HCEC 1CT (cell line): ENCODE measurements around the gene TPM4.
"Not testable (repeated sequence)": the region's sequence is repeated elsewhere in the genome, so short reads cannot be mapped to it uniquely, and the experiment has no call there.

Source experiments
- DNase-seq: peaks from one replicate; pipeline ENCODE4 v3.0.0-alpha.2; 2017

TPM4 gene

DNA sequence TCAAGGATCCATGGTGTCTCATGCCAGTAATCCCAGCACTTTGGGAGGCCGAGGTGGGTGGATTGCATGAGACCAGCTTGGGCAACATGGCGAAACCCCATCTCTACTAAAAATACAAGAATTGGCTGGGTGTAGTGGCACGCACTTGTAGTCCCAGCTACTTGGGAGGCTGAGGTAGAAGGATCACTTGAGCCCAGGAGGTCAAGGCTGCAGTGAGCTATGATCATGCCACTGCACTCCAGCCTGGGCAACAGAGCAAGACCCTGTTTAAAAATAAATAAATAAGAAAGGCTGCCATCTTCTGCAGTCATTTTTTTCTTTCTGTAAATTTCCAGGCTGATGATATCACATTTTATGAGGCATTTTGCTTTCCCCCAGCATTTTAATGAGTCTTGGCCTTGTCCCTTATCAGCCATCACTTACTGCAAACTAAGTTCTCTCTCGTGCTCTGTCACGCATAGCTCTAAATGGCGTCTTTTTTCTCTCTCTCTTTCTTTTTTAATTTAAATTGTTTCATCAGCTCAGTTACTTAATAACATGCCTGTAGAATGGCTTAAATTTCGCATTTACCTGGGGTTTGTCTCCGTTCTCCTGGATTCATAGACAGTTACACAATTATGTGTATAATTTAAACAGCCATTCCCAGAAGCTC is 23.1 kb downstream of the TPM4 start:
- DNase-seq = not testable (repeated sequence)

DNA sequence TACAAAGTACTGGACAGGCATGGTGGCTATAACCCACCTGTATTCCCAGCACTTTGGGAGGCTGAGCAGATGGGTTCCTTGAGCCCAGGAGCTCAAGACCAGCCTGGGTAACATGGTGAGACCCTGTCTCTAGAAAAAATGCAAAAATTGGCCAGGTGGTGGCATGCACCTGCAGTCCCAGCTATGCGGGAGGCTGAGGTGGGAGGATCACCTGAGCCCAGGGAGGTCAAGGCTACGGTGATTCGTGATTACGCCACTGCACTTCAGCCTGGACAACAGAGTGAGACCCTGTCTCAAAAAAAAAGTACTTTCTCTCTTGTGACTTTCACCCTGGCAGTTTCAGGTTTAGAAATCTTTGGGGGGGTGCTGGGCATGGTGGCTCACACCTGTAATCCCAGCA is 24.2 kb downstream of the TPM4 start:
- peak; percentile 8 for DNase-seq

DNA sequence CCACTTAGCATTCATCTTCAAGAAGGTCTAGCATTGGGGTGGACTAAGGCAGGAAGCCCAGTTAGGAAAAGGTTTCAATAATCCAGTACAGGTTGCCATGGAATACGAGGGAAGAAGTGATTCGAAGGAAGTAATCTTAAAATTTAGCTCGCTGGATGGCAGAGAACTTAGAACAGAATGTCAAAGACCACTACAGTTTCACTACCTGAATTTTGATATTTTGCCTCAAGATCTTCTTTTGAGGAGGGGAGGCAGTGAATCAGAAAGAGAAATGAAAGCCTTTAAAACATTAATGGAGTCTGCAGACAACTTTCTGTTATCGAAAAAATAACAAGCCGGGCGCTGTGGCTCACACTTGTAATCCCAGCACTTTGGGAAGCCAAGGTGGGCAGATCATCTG is 28.4 kb downstream of the TPM4 start:
- no peak for DNase-seq

DNA sequence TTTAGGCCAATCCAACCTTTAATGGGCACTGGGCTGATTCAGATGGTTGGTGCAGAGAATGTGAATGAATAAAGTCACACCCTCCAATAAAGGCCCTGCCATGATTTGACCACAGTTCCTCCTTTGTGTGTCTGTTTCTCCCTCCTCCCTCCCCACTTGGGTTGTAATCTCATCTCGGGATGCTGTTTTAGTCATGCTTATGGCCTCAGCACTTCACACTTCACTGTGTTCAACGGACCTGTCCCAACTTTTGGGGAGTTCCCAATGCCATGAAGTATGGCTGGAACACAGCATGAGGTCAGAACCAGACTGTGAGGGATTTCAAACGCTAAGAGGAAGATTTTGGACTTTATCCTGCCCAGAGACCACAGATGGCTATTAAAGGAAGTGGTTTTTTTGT is 29.8 kb downstream of the TPM4 start:
- no peak for DNase-seq

DNA sequence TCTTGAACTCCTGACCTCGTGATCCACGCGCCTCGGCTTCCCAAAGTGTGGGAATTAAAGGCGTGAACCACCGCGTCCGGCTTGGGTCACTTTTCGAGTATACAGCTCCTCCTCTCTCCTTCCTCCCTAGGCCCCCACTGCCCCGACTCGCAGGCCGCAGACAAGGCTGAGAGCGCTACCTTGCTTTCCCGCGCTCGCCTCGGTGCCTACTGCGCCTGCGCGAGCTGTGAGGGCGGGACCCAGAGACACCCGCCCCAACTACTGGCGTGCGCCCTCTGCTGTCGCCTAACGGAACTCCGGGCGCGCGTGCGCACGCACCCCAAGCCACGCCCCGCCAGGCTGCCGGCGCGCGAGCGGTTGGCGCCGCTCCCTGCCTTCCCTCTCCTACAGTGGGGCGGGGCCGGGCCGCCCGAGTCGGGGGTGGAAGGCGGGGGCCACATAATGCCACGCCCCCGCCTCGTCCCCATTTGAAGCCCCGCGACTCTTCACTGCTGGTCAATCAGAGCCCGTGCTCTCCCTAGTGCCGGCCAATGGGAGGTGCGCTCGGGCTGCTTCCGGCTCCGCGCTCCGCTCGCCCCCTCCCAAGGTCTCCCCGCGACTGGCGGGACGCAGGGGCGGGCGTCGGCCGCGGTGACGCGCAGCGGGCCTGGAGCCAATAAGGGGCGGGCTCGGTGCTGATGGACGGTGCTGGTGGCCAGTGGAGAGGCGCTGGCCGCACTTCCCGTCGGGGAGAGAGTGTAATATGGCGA is 35.0 kb downstream of the TPM4 start, which contains the start of gene RAB8A:
TSS of gene RAB8A (plus strand) at position 730 of the 749 bp plus-strand sequence. CDS start at position 743, 13 bp downstream.
- DNase-seq = peak; percentile 99

DNA sequence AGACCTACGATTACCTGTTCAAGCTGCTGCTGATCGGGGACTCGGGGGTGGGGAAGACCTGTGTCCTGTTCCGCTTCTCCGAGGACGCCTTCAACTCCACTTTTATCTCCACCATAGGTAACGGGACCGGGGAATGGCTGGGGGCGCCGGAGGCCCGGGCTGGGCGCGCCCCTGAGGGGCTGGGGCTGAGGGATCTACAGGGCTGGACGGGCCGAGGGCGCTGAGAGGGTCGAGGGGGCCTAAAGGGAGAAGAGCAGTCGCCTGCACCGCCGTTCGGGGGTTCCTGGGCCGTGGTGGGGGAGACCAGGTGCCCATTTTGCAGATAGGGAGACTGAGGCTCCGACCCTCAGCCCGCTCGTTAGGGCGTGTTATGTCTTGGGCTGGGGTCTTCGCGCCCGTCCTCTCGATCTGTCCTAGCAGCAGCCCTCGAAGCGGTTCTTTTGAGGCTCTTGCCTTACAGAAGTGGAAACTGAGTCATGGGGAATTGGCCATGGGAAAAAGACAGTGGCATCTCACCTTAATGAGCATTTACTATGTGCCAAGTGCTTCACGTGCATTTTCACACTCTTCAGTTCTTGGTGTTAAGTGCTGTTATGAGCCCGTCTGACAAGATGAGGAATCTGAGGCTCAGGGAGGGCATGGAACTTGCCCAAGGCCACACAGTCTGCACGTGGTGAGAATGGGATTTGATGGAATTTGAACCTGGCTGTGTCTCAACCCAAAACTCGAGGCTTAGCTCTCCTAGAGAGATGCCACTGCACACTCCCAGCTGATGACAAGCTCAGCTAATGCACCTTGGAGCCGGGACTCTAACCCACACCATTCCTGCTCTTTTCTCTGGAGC is 35.8 kb downstream of the TPM4 start:
- DNase-seq = no peak

DNA sequence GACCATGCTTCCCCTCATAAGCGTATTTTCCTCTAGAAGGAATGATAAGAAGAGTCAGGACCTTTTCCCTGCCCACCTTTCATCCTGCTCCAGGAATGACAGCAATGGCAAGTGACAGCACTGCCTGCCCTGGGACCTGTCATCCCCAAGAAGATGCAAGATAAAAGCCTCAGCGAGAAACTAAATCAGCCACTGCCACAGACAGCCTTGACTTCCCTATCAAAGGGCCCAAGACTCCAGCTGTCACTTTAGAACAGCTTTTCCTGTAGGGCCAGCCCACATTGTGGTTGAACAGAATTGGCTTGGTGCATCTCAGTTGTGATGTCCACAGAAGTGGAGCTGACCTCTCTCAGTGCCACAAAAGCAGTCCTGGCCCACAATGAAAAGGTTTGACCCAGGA is 36.5 kb downstream of the TPM4 start:
- DNase-seq = no peak

DNA sequence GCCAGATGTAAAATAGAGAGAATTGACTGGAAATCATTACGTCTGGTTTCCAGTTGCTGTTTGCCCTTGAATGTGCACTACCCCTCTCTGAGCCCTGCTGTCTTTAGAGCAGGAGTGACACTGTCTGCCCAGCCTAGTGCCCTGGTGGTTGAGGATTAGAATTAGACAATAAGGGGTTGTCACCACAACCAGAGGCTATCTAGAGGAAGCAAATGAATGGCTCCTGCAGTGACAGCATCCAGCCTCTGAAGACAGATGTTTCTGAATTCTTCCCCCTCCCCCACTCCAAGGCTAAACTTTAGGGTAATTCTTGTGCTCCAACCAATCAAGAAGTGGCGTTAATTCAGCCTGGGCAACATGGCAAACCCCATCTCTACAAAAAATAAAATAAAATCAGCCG is 37.4 kb downstream of the TPM4 start:
- no peak for DNase-seq

DNA sequence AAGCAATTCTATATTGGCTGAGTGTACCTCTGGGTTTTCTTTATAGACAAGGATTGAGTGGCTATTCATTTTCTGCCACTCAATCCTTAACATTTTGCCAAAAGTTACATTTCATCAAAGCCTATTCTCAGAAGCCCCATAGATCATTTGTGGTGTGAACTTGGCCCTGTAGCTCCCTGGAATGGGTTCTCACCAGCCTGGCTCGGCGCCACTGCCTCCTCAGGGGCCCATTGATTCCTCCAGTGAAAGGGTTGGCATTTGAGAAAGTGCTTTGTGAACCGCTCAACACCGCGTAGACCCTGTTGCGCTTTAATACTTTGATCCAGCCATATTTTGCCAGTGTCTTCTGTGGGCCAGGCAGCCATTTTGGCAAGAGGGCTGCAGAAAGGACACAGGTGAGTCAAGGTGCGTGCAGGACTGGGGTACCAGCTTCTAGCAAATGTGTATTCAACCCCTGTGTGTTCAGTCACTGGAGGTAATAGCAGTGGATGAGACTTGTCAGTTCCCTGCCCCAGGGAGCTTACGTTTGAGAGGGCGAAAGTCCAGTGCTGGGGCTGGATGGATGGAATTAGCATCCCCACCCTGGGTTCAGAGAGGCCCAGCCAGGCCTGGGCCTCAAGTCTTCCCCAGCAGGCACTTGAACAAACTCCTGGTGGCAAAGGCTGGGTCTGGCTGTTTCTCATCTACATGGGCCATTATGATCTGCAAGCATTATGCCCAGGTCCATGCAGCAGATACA is 39.2 kb downstream of the TPM4 start:
- DNase-seq = no peak

DNA sequence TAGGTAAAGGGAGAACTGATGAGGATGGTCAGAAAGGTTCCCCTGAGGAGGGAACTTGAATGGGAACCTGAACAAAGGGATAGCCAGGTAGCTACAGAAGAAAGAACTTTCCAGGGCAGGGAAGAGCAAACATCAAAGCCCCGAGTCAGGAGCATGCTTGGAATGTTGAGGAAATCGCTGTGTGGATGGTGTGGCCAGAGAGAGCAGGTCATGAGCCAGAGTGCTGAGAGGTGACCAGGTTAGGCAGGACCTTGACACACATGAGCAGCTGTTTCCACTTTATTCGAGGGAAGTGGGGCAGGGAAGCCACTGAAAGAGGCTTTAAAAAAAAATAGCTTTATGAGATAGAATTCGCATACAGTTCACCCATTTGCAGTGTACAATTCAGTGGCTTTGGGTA is 39.8 kb downstream of the TPM4 start:
- no peak for DNase-seq

DNA sequence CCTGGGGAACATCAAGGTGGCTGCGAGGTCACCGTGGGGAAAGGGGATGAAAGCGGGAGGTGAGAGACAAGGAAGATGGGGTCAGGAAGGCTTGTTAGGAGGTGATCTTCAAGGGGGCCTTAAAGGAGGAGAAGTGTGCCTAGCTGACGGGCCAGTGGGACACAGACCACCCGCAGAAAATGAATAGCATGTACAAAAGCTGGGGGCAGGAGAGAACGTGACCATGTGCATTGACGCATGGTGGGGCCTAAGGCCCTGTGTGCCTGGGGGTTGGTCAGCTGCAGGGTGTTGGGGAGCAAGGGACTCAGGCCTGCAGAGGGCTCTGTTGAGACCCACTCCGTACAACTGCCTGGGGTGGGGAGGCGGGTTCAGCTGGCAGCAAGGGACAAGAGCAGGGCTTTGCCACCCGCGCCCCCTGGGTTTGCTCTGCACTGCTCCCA is 41.3 kb downstream of the TPM4 start:
- no peak for DNase-seq

DNA sequence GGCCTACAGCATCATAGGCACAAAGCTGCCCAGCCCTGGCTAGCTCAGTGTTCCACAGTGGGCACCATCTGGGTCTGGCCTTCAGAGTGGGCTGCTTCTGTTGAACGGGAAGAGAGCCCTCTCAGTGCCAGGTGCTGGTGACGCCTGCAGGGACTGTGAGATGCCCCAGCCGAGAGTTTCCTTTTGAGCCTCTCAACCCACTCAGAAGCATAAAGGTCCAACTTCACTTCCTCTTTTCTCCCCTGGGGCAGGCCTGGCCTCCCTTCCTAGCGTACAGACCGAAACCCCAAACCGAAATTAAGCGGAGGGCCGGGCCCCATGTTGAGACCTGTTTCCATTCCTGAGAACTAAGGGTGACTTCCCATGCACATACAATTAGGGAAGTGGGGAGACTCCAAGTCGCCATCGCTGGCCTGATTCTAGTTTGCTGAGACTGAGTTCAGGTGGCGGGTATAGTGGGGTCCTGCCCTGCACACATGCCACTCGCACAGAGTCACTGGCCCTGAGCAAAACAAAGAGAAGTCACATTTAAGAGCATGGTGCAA is 42.3 kb downstream of the TPM4 start:
- no peak for DNase-seq

DNA sequence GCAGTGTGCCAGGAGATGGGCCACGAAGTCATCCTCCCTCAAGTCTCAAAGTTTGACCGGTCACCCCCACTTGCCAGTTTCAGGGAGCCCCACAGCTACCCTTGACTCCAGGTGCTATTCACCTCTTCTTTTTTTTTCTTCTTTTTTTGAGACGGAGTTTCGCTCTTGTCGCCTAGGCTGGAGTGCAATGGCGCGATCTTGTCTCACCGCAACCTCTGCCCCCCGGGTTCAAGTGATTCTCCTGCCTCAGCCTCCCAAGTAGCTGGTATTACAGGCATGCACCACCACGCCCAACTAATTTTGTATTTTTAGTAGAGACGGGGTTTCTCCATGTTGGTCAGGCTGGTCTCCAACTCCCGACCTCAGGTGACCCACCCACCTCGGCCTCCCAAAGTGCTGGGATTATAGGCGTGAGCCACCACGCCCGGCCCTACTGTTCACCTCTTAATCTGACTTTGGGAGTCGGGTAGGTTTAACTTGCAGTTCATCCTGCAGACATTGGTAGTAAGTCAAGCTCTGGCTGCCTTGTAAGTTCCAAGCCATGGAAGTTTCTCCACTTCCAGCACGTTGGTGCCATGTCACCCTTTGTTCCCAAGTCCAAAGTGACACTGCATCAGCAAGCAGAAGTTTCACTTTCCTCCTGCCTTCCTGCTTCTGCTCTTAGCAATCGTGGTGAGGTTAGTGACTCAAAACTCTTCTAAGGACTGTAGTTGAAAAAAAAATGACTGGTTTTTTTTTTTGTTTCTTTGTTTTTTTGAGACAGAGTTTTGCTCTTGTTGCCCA is 43.0 kb downstream of the TPM4 start:
- DNase-seq = not testable (repeated sequence)

DNA sequence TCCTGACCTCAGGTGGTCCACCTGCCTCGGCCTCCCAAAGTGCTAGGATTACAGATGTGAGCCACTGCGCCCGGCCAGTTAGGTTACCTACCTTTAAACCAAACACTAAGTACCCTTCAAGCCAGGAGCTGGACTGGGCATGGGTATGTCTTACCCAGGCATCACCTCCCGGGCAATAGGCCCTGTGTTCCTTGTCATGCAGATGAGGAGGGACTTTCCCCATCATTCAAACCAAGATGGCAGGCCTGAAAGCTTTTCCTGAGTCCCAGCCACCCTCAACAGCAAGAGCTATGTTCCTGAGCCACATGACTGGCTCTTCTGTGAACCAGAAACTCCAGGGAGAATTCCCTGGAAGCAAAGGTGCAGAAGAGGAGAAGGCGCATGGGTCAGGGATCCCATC is 44.8 kb downstream of the TPM4 start:
- no peak for DNase-seq

DNA sequence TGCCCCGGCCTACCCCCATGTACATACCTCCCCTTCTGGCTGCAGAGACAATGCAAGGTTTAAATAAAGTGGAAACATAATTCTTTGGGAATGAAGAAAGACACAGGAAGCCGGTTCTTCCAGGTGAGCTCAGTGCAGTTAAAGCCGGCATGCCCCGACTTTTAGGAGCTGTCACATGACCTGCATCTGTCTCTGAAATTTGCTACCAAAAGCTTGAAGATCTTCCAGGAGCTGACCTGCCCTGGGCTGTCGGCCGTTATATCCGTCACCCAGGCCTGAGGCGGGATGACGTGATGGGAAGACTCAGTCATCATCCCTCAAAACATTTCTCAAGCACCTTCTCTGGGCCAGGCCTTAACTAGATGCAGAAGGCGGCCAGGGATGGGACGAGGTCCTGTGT is 45.7 kb downstream of the TPM4 start:
- no peak for DNase-seq

DNA sequence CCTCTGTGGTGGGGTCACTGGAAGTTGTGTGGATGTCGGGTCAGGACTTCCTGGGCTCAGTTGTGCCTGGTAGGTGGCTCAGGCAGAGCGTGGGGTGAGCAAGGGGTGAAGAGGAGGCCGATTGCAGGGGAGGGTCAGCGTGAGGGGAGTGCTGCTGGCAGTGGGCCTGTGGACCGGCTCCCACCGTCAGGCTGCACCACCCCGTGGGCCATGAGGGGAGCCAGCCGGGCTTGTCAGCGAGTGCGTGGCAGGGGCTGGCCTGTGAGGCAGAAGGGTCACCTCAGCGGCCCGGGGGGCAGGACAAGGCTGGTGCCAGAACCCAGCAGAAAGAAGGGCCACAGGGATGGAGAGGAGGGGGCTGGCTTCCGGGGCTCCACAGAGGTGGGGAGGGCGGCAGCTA is 48.7 kb downstream of the TPM4 start:
- no peak for DNase-seq

DNA sequence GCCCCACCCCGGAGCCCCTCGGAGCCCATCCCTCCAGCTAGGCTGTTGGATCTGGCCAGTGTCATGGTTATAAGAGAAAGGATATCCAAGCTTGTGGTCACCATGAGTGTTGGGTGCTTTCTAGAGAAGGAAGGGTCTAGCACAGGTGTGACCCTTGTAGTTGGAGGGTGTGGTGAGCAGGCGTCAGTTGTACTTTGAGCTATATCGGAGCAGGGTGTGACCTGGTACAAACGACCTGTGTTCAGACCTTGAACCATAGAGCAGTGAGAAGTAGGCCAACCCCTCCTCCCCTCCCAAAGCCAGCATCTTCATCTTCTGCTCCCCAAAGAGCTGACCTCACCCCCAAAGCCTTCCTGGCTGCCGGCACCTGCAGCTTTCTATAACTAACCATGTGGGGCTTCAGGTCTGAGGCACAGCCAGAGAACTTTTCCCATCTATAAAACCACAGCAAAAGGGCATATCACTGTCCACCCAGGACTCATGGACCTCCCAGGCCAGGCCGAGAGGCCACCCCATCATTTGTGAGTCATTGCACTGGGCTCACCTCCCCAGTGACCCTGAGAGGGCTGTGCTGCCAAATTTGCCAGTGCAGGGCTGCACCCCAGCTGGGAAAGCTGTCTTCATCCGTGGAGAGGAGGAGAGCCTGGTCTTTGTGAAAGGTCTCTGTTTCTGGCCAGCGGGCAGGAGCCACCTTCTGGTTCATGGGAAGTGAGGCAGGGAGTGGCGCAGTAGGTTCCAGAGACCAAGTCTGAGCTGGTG is 49.6 kb downstream of the TPM4 start:
- DNase-seq = peak; percentile 55

DNA sequence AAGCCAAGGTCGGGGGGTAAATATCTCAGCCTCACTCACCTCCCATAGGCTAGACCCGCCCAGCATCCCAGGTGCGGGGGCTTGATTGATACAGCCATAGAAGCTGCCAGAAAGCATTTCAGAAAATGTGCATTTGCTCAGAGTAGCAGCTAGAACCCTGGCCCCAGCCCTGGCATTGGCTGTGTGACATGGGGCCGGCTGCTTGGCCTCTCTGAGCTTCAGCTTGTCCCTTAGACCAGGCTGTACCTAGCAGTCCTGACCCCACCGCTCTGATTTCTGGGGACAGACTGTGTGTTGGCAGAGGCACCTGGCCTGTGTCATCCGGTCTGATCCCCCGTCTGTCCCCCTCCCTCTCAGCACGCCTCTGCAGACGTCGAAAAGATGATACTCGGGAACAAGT is 50.8 kb downstream of the TPM4 start:
- no peak for DNase-seq

DNA sequence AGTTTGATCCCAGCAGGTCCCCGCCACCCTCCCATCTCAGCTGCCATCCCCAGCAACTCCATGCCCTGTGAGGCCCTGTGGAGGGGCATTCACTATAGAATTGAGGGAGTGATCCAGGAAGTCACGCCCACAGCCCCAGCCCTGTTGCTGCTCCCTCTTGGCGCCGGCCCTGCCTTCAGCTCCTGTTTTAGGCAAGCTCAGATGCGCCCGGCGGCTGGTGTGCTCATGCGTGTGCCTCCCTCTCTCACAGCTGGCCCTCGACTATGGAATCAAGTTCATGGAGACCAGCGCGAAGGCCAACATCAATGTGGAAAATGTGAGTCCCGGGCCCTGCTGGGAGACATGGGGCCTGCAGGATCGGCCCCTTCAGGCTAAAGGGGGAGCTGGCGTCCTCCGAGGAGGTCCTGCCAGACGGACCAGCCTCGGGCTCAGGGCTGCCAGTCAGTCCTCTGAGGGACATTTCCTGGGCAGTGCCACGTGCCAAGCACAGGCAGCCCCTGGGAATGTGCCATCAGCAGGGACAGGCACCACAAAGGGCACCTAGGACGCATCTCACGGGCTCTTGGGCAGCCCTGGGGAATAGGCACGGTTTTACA is 51.6 kb downstream of the TPM4 start:
- no peak for DNase-seq

DNA sequence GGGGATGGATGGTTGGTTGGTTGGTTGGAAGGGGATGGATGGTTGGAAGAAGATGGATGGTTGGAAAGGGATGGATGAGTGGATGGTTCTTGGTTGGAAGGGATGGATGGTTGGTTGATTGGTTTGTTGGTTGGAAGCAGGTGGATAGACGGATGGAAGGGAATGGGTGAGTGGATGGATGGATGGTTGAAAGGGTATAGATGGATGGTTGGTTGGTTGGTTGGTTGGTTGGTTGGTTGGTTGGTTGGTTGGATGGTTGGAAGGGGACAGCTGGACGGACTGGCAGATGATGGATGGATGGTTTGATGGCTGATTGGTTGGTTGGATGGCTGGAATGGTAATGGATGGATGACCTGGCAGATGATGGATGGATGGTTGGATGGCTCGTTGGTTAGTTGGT is 55.4 kb downstream of the TPM4 start:
- DNase-seq = no peak

DNA sequence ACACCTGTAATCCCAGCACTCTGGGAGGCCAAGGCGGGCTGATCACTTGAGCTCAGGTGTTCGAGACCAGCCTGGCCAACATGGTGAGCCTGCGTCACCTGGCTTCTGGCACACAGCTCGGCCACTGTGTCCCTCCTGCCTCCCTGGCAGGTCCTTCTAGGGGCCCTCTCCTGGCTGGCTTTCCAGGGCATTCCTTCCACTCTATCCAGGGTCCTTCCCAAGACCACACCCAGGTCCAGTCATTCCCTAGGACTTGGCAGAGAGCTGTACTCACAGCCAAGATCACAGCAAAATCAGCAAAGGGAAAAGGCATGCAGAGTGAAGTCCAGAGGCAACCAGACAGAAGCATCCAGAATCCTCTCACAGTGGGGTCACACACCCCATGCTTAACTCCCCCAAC is 57.5 kb downstream of the TPM4 start:
- DNase-seq = no peak
